ENCODE results near the gene LYZL2.

The LYZL2 gene

DNA sequence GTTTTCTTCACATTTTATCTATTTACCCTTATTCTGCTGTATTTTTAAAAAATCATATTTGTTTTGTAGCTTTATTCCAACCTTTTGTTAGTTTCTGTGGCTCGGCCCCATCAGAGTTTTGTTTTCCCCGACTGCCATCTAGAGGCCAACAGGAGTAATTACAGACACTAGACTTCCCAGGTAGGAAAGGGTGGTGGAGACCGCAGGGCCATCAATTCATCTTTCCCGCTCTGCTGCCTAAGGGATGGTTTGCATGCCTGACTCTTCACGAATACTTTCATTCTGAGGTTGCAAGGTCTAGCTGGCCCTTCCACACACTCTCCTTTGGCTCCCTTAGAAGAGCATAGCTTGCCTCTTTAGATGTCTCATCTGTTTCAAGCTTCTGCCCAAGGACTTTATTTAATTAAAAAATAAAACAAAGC is 38.3 kb downstream of the LYZL2 start:
- H3K4me1 ChIP-seq (ENCODE audit: insufficient read depth, poor library complexity, severe bottlenecking), result no peaks in the 10 kb centered on the region
- no peaks in the 10 kb centered on the region for H3K27me3 ChIP-seq (ENCODE audit: insufficient read depth, poor library complexity, severe bottlenecking)
- no peaks in the 10 kb centered on the region for H3K36me3 ChIP-seq (ENCODE audit: low read depth)
- TF ChIP-seq, protein P1, sequence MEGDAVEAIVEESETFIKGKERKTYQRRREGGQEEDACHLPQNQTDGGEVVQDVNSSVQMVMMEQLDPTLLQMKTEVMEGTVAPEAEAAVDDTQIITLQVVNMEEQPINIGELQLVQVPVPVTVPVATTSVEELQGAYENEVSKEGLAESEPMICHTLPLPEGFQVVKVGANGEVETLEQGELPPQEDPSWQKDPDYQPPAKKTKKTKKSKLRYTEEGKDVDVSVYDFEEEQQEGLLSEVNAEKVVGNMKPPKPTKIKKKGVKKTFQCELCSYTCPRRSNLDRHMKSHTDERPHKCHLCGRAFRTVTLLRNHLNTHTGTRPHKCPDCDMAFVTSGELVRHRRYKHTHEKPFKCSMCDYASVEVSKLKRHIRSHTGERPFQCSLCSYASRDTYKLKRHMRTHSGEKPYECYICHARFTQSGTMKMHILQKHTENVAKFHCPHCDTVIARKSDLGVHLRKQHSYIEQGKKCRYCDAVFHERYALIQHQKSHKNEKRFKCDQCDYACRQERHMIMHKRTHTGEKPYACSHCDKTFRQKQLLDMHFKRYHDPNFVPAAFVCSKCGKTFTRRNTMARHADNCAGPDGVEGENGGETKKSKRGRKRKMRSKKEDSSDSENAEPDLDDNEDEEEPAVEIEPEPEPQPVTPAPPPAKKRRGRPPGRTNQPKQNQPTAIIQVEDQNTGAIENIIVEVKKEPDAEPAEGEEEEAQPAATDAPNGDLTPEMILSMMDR (IDR thresholded peaks at IDR 0.05; ENCODE audit: poor library complexity, severe bottlenecking), result peak; percentile 84
- H3K4me3 ChIP-seq (ENCODE audit: severe bottlenecking), result no peak overlapping the region
- no peak overlapping the region for H3K27ac ChIP-seq (ENCODE audit: poor library complexity, severe bottlenecking)
- DNase-seq (ENCODE audit: low spot score) (no peak), ATAC-seq (ENCODE audit: low read depth) (peak; percentile 60)
- H3K9me3 ChIP-seq (ENCODE audit: severe bottlenecking), result no peaks in the 10 kb centered on the region

DNA sequence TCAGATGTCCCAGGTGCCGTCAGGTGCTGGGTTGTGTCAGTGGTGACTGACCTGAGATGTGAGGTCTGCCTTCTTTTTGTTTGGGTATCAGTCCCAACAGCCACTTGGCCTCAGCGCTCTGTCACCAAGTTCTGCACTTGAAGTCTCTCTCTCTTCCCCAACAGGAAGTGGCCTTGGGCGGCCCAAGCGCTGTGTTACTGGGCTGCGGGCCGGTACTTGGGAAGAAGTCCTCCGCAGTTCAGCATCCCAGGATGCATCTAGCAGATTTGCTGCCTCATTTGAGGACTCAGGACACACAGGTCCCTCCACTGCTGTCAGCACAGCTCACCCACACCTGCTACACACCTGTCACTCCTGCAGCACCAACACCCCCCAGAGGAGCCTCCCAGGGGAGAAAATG is 40.1 kb downstream of the LYZL2 start:
- TF ChIP-seq, protein P1 (IDR thresholded peaks at IDR 0.05; ENCODE audit: poor library complexity, severe bottlenecking), result no peak
- no peaks in the 10 kb centered on the region for H3K36me3 ChIP-seq (ENCODE audit: low read depth)
- no peaks in the 10 kb centered on the region for H3K9me3 ChIP-seq (ENCODE audit: severe bottlenecking)
- no peak for DNase-seq (ENCODE audit: low spot score)
- no peaks in the 10 kb centered on the region for H3K27me3 ChIP-seq (ENCODE audit: insufficient read depth, poor library complexity, severe bottlenecking)
- H3K27ac ChIP-seq (ENCODE audit: poor library complexity, severe bottlenecking), result no peak overlapping the region
- no peaks in the 10 kb centered on the region for H3K4me1 ChIP-seq (ENCODE audit: insufficient read depth, poor library complexity, severe bottlenecking)
- no peak for ATAC-seq (ENCODE audit: low read depth)
- no peak overlapping the region for H3K4me3 ChIP-seq (ENCODE audit: severe bottlenecking)

DNA sequence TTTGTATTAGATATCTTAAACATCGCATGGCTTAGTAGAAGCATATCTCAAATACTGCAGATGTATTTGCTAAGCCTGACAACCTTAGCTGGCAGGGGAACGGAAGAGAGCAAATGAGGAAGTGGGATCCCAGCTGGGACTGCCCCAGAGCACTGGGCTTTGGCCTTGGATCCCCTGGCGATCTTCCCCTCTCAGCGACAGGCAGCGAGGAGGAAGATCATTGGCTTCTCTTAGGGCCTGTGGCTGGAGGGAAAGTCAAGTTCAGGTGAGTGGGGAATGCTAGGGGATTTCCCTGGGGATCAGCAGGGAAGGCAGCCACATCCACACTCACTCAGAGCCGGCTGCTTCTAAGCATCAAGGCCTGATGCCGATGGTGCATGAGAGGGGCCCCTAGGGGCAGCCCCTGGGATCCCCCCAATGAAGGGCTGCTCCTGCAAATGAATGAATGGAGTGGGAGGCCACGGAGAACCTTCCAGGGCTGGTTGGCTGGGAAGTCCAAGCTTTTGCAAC is 42.0 kb downstream of the LYZL2 start:
- Histone ChIP-seq H3K27me3 (ENCODE audit: insufficient read depth, poor library complexity, severe bottlenecking) (no peaks in the 10 kb centered on the region), H3K36me3 (ENCODE audit: low read depth) (no peaks in the 10 kb centered on the region), H3K4me3 (ENCODE audit: severe bottlenecking) (no peak overlapping the region), H3K27ac (ENCODE audit: poor library complexity, severe bottlenecking) (no peak overlapping the region), H3K9me3 (ENCODE audit: severe bottlenecking) (no peaks in the 10 kb centered on the region), H3K4me1 (ENCODE audit: insufficient read depth, poor library complexity, severe bottlenecking) (no peaks in the 10 kb centered on the region)
- TF ChIP-seq, protein P1 (IDR thresholded peaks at IDR 0.05; ENCODE audit: poor library complexity, severe bottlenecking), result no peak
- DNase-seq (ENCODE audit: low spot score) (no peak), ATAC-seq (ENCODE audit: low read depth) (no peak)

DNA sequence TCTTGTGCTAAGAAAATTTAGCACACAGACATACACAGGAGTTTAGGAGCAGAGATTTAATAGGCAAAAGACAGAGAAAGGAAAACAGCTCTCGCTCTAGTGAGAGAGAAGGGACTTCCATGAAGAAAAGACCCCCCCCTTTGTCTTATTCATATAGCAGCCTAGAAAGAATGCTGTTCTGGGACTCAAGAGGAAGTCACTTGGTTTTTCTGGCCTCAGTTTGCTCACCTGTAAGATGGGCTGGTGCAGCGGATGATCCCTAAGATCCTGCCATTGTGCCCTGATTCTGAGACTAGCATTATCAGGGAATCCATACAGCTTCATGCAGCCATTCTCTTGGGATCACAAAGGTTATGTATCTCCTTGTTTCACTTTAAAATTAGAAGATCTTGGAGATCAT is 42.7 kb downstream of the LYZL2 start:
- no peaks in the 10 kb centered on the region for H3K9me3 ChIP-seq (ENCODE audit: severe bottlenecking)
- TF ChIP-seq, protein P1 (IDR thresholded peaks at IDR 0.05; ENCODE audit: poor library complexity, severe bottlenecking), result no peak
- H3K27ac ChIP-seq (ENCODE audit: poor library complexity, severe bottlenecking), result no peak overlapping the region
- H3K4me1 ChIP-seq (ENCODE audit: insufficient read depth, poor library complexity, severe bottlenecking), result no peaks in the 10 kb centered on the region
- DNase-seq (ENCODE audit: low spot score) (no peak), ATAC-seq (ENCODE audit: low read depth) (no peak)
- H3K36me3 ChIP-seq (ENCODE audit: low read depth), result no peaks in the 10 kb centered on the region
- H3K4me3 ChIP-seq (ENCODE audit: severe bottlenecking), result no peak overlapping the region
- H3K27me3 ChIP-seq (ENCODE audit: insufficient read depth, poor library complexity, severe bottlenecking), result no peaks in the 10 kb centered on the region

DNA sequence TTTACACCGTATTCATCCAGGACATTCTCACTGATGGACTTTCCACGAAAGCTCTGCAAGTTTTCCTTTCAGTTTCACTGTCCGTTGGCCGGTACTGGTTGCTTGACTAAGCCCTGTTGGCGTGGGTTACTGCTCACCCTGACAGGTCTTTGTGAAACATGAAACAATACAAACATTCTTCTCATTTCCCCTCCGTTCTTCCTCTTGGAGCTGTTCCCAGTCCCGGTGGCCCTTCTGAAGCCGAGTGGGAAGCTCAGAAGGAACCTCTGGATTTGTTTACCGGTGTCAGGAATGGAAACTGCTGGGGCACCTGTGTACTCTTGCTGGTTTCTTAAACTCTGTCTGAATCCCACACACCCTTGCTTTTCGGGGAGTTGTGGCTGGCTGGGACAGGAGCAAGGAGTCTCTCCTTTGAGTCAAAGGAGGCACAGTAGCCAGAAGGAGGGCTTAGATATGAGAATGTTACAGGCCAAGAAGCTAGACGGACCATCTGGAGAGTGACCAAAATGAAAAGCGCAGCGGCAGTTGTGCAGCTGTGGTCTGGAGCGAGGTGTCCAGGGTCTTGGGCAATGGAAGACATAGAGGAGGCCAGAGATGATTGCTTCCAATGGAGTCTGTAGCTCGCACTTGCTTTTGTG is 45.7 kb downstream of the LYZL2 start:
- Histone ChIP-seq H3K4me1 (ENCODE audit: insufficient read depth, poor library complexity, severe bottlenecking) (no peaks in the 10 kb centered on the region), H3K27ac (ENCODE audit: poor library complexity, severe bottlenecking) (peak overlapping the region; percentile 11), H3K4me3 (ENCODE audit: severe bottlenecking) (peak overlapping the region; percentile 25), H3K9me3 (ENCODE audit: severe bottlenecking) (no peaks in the 10 kb centered on the region), H3K36me3 (ENCODE audit: low read depth) (no peaks in the 10 kb centered on the region), H3K27me3 (ENCODE audit: insufficient read depth, poor library complexity, severe bottlenecking) (no peaks in the 10 kb centered on the region)
- ATAC-seq (ENCODE audit: low read depth) (peak; percentile 93), DNase-seq (ENCODE audit: low spot score) (no peak)
- TF ChIP-seq, protein P1 (IDR thresholded peaks at IDR 0.05; ENCODE audit: poor library complexity, severe bottlenecking), result no peak

All from RWPE2 (cell line).